HT1080 (cell line): Measurements from ENCODE around the gene RBM15B. TPM values are rescaled to one million over a fixed set of nuclear protein-coding genes. Genes with fewer than 3 reads are reported as not detected.
A peak's percentile ranks its signal among the peaks of the same experiment; 100 is the strongest.
"Not testable (repeated sequence)": the region's sequence is repeated elsewhere in the genome, so short reads cannot be mapped to it uniquely, and the experiment has no call there.

Source experiments
- DNase-seq: peaks from one replicate; pipeline ENCODE4 v3.0.0-alpha.2; 2015; ENCODE audit warnings: low read depth
- total RNA-seq: library from RNA; depleted of rRNA; stranded (reverse); fragments of >200 nt; shearing (Covaris generic); gene quantifications from 2 replicates; pipeline ENCODE4 v1.2.3, GENCODE V29; 2014

Gene RBM15B
- total RNA-seq, 1 experiment from 2014 or later = 38.3 TPM

GRCh38 chr3:51378726-51379125 lies 12.4 kb upstream of the RBM15B start:
- DNase-seq = no peak

DNA sequence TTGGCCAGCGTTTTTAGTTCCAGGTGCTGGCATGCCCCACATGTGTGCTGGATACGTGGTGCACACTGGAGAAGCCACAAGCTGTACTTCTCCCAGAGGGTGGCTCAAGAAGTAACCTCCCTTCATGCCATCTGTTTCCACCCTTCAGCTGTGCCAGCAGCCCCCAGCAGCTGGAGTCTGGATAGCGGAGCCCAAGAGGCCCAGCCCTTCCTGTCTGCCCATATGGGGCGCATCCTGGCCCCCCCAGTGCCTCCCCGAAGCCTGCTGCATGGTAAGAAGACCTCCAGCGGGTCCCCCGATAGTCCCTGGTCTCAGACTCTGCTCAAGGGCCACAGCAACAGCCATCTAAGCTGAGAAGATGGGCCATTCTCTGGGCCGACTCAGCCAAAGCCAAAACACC lies 11.8 kb upstream of the RBM15B start:
- no peak for DNase-seq

DNA sequence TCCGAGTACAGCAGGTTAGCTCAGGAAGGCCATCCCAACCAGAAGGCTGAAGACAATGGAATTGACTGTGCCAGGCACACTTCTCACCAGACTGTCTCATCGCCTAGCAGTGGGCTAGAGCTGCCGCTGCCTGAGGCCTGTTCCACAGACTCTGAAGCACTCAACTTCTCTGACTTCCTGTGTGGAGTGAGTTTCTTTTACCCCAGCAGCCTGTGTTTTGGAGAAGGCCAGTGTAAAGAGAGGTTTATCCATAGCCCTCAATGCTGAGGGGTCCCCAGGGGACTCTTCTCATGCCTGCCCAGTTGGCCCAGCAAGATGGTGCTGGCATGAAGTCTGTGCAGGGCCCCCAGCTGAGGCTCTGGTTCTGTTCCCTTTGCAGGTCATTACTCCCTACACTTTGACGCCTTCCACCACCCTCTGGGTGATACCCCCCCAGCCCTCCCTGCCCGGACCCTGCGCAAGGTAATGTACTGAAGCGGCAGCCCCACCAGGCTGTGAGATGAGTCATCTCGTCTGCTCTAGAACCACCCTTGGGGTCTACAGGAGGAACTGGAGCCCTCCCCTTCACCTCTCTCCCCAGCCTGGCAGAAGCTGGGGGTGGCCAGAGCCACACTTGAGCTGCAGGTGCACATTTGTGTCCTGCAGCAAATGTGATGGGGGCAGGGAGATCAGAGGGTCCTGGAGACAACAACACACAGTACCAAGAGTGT lies 11.2 kb upstream of the RBM15B start:
- DNase-seq = no peak

DNA sequence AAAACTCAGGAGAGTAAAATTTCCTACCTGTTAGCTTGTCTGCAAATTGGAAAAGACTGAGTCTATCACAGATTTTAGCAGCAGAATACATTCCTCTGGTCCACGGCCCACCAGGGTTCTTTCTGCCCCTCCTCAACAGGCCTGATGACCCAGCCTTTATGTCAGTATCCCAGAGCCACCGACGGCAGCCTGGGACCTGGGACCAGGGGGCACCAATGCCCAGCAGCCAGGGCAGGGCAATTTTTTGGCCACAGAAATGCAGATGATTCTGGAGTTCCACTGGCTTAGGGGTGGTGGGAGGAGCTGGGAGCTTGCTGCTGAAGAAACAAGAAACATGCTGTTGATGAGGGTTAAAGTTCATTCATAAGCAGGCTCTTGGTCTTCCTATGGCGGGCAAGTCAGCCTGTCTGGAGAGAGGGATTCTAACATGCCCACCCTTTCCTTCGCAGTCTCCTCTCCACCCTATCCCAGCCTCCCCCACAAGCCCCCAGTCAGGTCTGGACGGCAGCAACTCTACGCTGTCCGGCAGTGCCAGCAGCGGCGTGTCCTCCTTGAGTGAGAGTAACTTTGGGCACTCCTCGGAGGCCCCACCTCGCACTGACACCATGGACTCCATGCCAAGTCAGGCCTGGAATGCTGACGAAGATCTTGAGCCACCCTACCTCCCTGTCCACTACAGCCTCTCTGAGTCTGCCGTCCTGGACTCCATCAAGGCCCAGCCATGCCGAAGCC lies 10.3 kb upstream of the RBM15B start:
- DNase-seq = no peak

DNA sequence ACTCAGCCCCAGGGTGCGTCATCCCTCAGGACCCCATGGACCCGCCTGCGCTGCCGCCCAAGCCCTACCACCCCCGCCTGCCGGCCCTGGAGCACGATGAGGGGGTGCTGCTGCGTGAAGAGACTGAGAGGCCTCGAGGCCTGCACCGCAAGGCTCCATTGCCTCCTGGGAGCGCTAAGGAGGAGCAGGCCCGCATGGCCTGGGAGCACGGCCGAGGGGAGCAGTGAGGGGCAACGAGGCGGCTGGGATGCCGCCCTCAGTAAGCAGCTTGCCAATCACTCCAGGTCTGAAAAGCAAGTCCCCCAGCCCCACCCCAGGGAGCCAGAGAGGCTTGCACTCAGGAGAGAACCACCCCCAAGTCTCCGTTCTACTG lies 9.8 kb upstream of the RBM15B start:
- no peak for DNase-seq

DNA sequence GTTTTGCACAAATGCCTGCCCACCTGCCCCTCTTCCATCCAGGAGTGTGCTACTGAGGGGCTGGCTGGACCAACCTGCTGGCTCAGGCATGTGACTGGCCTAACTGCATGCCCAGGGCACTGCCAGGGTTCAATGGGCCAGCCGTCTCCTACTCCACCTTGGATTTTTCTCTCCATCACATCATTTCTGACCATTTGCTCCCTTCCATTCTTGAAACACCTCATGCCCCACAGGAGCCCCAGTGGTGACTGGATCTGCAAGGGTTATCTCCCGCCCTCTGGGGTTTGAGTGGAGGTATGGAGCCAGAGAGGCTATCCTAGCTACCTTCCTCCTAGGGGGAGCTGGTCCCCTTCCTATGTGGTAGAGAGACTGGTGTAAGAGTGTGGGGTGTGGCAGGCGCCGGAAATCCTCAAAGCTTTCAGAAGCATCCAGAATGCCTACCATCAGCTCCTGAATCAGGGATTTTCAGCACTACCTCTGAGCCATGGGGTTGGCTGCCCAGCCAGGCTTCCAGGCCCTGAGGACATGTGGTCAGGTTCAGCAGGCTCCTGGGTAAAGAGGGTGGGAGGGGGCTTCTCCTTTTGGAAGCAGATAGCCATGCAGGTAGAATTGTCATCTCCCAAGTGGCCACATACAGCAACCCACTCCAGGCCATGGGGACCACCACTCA lies 8.9 kb upstream of the RBM15B start:
- no peak for DNase-seq

GRCh38 chr3:51382947-51383578 lies 8.0 kb upstream of the RBM15B start:
- DNase-seq = no peak

DNA sequence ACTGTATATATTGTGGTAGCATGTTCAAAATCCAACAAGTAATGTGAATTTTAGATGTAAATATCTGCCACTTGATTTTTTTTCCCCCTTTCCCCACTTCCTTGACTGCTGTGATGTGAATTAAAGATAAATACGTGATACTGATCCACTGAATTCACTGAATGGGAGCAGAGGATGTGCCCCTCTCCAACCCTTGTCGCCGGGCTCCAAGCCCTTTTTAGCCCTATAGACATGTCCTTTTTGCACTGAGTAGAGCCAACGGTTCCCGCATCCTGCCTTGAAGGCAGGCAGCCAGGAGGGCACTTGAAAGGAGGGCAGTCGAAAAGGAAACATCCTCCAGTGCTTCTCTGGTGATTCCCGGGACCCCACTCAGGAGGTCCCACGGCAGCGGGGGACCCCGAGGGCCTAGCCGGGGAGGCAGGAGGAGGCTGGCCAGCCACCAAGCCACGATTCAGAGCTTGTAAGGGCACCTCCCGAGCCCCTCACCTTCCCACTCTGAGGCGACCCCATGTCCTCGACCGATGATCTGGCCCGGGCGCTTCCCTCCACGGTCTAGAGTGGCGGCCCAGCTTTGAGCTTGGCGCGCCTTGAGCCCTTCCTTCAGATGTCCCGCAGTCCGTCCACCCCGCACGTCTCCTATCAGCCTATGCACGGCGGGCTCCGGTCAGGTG lies 6.9 kb upstream of the RBM15B start:
- DNase-seq = peak; percentile 35

DNA sequence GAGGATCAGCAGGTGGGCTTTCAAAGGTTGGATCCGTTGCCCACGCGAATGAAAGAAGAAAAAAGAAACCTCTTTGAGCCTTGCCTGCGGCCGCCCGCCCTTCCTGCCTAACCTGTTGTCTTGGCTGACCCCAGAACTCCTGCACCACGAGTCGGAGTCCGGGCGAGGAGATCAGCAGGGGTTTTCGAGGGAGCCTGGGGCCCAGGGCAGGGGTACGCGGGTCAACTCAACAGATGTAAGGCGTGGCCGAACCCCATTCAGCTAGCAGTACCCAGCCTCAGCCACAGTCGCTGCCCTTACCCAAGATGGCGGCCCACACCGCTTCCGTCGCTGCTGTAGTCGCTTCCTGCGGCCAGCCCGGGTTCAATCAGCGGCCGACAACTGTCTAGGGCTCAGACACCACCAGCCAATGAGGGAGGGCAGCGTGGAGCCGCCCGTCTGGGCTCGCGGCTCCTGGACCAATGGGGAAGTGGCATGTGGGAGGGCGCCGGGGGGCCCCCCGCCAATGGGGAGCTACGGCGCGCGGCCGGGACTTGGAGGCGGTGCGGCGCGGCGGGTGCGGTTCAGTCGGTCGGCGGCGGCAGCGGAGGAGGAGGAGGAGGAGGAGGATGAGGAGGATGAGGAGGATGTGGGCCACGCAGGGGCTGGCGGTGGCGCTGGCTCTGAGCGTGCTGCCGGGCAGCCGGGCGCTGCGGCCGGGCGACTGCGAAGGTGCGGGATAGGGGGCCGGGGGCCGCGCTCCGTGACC lies 6.2 kb upstream of the RBM15B start, which contains the start of gene MANF:
Gene MANF, plus strand, starts transcription at position 566 of the 748 bp plus-strand sequence. Its CDS starts 52 bp downstream, at position 618.
- peak; percentile 99 for DNase-seq

- no peak for DNase-seq
These were observed 5.4 kb upstream of the RBM15B start for GRCh38 chr3:51385621-51386091.

GRCh38 chr3:51386159-51386851 lies 4.8 kb upstream of the RBM15B start:
- DNase-seq = no peak

DNA sequence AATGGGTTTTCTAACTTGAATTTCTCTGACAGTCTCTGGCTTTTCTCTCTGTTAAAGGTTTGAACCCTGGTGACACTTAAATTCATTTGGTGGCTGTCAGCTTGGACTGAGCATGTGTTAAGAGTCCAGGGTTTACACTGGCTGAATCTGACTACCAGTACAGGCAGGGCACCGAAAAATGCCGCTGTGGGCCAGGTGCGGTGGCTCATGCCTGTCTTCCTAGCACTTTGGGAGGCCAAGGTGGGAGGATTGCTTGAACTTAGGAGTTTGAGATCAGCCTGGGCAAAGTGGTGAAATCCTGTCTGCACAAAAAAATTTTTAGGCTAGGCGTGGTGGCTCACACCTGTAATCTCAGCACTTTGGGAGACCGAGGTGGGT lies 4.2 kb upstream of the RBM15B start:
- no peak for DNase-seq

- DNase-seq = not testable (repeated sequence)
These were observed 3.8 kb upstream of the RBM15B start for GRCh38 chr3:51387281-51387680.

DNA sequence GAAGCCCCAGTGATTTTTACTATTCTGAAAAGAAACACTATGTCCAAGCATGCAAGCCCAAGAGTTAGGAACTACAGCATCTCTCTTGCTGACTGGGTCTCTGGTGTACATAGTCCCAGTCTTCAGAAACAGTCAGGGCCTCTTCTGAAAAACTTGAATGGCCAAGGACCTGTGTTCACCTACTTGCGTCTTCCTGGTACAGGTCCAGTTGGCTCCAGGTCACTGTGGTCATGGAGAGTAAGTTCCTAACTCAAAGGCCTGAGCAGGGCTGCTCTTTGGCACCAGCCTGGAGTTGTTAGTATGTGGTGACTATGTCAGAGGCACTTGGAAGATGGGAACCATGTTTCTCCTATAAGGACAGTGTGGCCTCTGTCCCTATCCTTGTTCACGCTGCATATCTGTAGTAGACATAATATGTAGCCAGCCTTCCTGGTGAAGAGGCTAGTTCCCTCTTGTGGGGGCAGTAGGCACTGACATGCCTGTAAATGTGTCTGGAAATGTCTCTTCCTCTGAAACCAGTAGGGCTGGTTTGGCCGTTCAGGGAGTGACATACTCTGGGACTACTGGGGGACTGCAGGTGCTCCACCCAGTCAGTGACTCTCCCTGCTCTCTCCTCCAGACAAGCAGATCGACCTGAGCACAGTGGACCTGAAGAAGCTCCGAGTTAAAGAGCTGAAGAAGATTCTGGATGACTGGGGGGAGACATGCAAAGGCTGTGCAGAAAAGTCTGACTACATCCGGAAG lies 2.6 kb upstream of the RBM15B start:
- DNase-seq = no peak

GRCh38 chr3:51389423-51390183 lies 1.5 kb upstream of the RBM15B start:
- DNase-seq = peak; percentile 43

- no peak for DNase-seq
These were observed 625 bp upstream of the RBM15B start for GRCh38 chr3:51390246-51391074.

DNA sequence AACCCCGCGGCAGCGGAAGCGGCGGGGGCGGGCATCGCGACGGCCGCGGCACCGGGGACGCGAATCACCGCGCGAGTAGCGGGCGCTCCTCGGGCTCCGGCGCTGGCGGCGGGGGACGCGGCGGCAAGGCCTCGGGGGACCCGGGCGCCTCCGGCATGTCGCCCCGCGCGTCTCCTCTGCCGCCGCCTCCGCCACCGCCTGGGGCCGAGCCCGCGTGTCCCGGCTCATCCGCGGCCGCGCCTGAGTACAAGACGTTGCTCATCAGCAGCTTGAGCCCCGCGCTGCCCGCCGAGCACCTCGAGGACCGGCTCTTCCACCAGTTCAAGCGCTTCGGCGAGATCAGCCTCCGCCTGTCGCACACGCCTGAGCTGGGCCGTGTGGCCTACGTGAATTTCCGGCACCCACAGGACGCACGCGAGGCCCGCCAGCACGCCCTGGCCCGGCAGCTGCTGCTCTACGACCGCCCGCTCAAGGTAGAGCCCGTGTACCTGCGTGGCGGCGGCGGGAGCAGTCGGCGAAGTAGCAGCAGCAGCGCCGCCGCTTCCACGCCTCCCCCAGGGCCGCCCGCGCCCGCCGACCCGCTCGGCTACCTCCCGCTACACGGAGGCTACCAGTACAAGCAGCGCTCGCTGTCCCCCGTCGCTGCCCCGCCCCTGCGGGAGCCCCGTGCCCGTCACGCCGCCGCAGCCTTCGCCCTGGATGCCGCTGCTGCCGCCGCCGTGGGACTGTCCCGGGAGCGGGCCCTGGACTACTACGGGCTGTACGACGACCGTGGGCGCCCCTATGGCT lies 675 bp downstream of the RBM15B start:
- no peak for DNase-seq
